Neural progenitor cell (in vitro differentiated cells): ENCODE measurements around the gene RASEF.

Experiments
- CTCF ChIP-seq: fragments of 200-600 bp; sonication (generic); IDR thresholded peaks from 2 replicates; pipeline ENCODE4 v1.5.1; 2017; ENCODE audit warnings: antibody characterized with exemption, mild to moderate bottlenecking
- EZH2 ChIP-seq: fragments of 200-600 bp; sonication (generic); IDR thresholded peaks from 2 replicates; pipeline ENCODE4 v1.6.1; 2017; ENCODE audit warnings: antibody characterized with exemption, mild to moderate bottlenecking, moderate library complexity

- TF ChIP-seq CTCF, result no peak
- TF ChIP-seq EZH2, result no peak
Observed at GRCh38 chr9:83067579-83067978, 4.6 kb upstream of the RASEF start.
